ENCODE measurements around the gene GUK1. TPM values are rescaled to one million over a fixed set of nuclear protein-coding genes. Genes with fewer than 3 reads are reported as not detected.

The GUK1 gene
- total and polyA plus RNA-seq, 2 of the 8 experiments (the other 6 are each of a cell fraction or from before 2014, with no cell fraction given), result 68.5 to 183 TPM

DNA sequence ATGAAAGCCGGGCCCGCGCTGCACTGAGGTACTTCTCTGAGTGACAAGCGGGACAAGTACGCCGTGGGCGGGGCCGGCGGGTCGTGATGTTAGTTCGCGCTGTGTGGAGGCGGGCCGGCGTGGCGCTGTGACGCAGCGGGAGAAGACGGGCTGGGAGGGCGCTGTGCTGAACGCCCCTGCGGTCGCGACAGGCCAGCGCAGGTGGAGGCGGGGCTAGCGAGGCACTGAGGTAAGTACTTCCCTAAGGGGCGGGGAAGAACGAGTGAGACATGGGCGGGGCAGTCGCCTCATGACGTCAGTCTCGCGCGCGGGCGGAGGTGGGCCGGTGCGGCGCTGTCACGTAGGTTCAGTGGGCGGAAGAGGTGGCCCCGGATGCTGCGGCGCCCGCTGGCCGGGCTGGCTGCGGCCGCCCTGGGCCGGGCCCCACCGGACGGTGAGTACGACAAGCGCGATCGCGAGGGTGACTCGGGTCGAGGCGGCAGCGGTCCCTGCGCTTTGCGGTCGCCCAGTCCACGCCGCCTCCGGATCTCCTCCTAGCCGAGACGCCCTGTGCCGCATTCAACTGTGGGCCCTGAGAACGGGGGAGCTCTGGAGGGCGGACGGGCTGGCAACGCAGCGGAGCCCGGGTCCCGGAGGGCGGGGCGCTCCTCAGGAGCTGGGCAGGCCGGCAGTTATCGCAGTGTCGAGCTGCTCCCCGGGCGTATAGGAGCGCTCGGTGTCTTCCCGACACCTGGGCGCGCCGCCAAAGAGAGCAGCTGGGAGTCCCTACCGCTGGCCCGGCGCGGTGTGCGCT, at the start of gene GUK1 (continued):
- TF ChIP-seq, protein P1, sequence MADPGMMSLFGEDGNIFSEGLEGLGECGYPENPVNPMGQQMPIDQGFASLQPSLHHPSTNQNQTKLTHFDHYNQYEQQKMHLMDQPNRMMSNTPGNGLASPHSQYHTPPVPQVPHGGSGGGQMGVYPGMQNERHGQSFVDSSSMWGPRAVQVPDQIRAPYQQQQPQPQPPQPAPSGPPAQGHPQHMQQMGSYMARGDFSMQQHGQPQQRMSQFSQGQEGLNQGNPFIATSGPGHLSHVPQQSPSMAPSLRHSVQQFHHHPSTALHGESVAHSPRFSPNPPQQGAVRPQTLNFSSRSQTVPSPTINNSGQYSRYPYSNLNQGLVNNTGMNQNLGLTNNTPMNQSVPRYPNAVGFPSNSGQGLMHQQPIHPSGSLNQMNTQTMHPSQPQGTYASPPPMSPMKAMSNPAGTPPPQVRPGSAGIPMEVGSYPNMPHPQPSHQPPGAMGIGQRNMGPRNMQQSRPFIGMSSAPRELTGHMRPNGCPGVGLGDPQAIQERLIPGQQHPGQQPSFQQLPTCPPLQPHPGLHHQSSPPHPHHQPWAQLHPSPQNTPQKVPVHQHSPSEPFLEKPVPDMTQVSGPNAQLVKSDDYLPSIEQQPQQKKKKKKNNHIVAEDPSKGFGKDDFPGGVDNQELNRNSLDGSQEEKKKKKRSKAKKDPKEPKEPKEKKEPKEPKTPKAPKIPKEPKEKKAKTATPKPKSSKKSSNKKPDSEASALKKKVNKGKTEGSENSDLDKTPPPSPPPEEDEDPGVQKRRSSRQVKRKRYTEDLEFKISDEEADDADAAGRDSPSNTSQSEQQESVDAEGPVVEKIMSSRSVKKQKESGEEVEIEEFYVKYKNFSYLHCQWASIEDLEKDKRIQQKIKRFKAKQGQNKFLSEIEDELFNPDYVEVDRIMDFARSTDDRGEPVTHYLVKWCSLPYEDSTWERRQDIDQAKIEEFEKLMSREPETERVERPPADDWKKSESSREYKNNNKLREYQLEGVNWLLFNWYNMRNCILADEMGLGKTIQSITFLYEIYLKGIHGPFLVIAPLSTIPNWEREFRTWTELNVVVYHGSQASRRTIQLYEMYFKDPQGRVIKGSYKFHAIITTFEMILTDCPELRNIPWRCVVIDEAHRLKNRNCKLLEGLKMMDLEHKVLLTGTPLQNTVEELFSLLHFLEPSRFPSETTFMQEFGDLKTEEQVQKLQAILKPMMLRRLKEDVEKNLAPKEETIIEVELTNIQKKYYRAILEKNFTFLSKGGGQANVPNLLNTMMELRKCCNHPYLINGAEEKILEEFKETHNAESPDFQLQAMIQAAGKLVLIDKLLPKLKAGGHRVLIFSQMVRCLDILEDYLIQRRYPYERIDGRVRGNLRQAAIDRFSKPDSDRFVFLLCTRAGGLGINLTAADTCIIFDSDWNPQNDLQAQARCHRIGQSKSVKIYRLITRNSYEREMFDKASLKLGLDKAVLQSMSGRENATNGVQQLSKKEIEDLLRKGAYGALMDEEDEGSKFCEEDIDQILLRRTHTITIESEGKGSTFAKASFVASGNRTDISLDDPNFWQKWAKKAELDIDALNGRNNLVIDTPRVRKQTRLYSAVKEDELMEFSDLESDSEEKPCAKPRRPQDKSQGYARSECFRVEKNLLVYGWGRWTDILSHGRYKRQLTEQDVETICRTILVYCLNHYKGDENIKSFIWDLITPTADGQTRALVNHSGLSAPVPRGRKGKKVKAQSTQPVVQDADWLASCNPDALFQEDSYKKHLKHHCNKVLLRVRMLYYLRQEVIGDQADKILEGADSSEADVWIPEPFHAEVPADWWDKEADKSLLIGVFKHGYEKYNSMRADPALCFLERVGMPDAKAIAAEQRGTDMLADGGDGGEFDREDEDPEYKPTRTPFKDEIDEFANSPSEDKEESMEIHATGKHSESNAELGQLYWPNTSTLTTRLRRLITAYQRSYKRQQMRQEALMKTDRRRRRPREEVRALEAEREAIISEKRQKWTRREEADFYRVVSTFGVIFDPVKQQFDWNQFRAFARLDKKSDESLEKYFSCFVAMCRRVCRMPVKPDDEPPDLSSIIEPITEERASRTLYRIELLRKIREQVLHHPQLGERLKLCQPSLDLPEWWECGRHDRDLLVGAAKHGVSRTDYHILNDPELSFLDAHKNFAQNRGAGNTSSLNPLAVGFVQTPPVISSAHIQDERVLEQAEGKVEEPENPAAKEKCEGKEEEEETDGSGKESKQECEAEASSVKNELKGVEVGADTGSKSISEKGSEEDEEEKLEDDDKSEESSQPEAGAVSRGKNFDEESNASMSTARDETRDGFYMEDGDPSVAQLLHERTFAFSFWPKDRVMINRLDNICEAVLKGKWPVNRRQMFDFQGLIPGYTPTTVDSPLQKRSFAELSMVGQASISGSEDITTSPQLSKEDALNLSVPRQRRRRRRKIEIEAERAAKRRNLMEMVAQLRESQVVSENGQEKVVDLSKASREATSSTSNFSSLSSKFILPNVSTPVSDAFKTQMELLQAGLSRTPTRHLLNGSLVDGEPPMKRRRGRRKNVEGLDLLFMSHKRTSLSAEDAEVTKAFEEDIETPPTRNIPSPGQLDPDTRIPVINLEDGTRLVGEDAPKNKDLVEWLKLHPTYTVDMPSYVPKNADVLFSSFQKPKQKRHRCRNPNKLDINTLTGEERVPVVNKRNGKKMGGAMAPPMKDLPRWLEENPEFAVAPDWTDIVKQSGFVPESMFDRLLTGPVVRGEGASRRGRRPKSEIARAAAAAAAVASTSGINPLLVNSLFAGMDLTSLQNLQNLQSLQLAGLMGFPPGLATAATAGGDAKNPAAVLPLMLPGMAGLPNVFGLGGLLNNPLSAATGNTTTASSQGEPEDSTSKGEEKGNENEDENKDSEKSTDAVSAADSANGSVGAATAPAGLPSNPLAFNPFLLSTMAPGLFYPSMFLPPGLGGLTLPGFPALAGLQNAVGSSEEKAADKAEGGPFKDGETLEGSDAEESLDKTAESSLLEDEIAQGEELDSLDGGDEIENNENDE (IDR thresholded peaks at IDR 0.05; ENCODE audit: insufficient replicate concordance, low read length), result no peak
- TF ChIP-seq JUND (IDR thresholded peaks at IDR 0.05; ENCODE audit: low read length) (no peak), SIN3A (conservative IDR thresholded peaks at IDR 0.05 in 1 of 2, IDR thresholded peaks at IDR 0.05 in 1 of 2; ENCODE audit: low read depth in 1 of 2, low read length in 2 of 2) (peak in 1 of 2 experiments; percentile 83; a peak in 1 of 4 replicates), JUN (IDR thresholded peaks at IDR 0.05; ENCODE audit: low read depth, low read length) (peak; percentile 21; the same call in 1 of the 2 replicates), RAD21 (IDR thresholded peaks at IDR 0.05 in 1 of 2, conservative IDR thresholded peaks at IDR 0.05 in 1 of 2; ENCODE audit: low read depth in 2 of 2, low read length in 2 of 2) (no peak), KDM1A (IDR thresholded peaks at IDR 0.05; ENCODE audit: borderline replicate concordance, low read length) (no peak), SP1 (IDR thresholded peaks at IDR 0.05; ENCODE audit: low read depth, low read length) (peak; percentile 39; the same call in 1 of the 2 replicates), CEBPB (IDR thresholded peaks at IDR 0.05; ENCODE audit: low read depth, low read length) (no peak)
- TF ChIP-seq, protein P2, sequence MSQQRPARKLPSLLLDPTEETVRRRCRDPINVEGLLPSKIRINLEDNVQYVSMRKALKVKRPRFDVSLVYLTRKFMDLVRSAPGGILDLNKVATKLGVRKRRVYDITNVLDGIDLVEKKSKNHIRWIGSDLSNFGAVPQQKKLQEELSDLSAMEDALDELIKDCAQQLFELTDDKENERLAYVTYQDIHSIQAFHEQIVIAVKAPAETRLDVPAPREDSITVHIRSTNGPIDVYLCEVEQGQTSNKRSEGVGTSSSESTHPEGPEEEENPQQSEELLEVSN (IDR thresholded peaks at IDR 0.05), result no peak
